ENCODE results near the gene LUC7L3. TPM values are rescaled to one million over a fixed set of nuclear protein-coding genes. Genes with fewer than 3 reads are reported as not detected.

Gene LUC7L3
- total and polyA plus RNA-seq, 2 of the 13 experiments (the other 11 are each of a cell fraction or from before 2014, with no cell fraction given): 108 to 120 TPM

- Histone ChIP-seq H3K4me1 (ENCODE audit: insufficient read depth, low read length) (peaks cover 98% of the 10 kb centered on the region), H3K9me3 (ENCODE audit: low read length) (no peaks in the 10 kb centered on the region), H3K4me2 (ENCODE audit: low read depth, low read length) (peak overlapping the region; percentile 93), H3K27me3 (ENCODE audit: control insufficient read depth in 1 of 2, insufficient read depth in 2 of 2, low read length in 2 of 2) (no peaks in the 10 kb centered on the region; a peak in 1 of 5 replicates), H3K4me3 (replicated peaks in 1 of 3; ENCODE audit: insufficient read depth in 1 of 3, low read depth in 2 of 3, low read length in 3 of 3) (peak overlapping the region; percentile 23 to 75 (median 38); a peak in 5 of 6 replicates), H3K79me2 (ENCODE audit: insufficient read depth, low read length) (peaks cover 18% of the 10 kb centered on the region), H3K9ac (ENCODE audit: insufficient read depth, low read depth, low read length) (peak overlapping the region; percentile 87), H4K20me1 (ENCODE audit: insufficient read depth, low read length) (no peaks in the 10 kb centered on the region), H3K36me3 (replicated peaks in 1 of 2; ENCODE audit: control insufficient read depth in 1 of 2, insufficient read depth in 2 of 2, low read length in 2 of 2) (no peaks in the 10 kb centered on the region), H3K27ac (ENCODE audit: extremely low read length, insufficient read depth, low read length) (peak overlapping the region; percentile 99), H2AFZ (ENCODE audit: low read length) (no peak overlapping the region)
- ChIA-PET POLR2A (interaction anchor here (0.9 to 21.3 kb wide), 24 partner anchors 9 to 260 kb away, joined by 3 to 839 read pairs (median 8); partner anchors contain the start of genes ABCC3, ANKRD40, CACNA1G and LUC7L3), CTCF (ENCODE audit: low intra/inter-chr PET ratio, low total read pairs) (interaction anchor here (1.4 kb wide), 1 partner anchor 21 kb away, joined by 3 read pairs; no protein-coding TSS in a partner anchor)
- no peak for DNase-seq (ENCODE audit: low spot score)
- FAIRE-seq: no peak
- no TSS peak for BruUV-seq (replicated peaks)
- ATAC-seq: no peak
- intact Hi-C loops (cut with micrococcal nuclease; ENCODE audit: unreplicated experiment): loop anchor here (1.0 kb wide), 1 partner anchor 9 kb away; no protein-coding TSS in a partner anchor
- WGBS (ENCODE audit: low lambda C conversion rate): 13% methylated on average over 5 of the region's 5 CpGs
- in situ Hi-C loops (cut with HindIII; ENCODE audit: extremely low pct_ligation_motif_present, low pct_unique_long_range_greater_than_20kb): no loop called here
- TF ChIP-seq ZEB1 (IDR thresholded peaks at IDR 0.05; ENCODE audit: insufficient replicate concordance, low read depth) (no peak), SMARCC2 (IDR thresholded peaks at IDR 0.05) (no peak), HHEX (CRISPR knock-in tag; IDR thresholded peaks at IDR 0.05) (no peak), KDM5B (CRISPR knock-in tag; IDR thresholded peaks at IDR 0.05; ENCODE audit: borderline replicate concordance) (no peak), ZNF510 (CRISPR knock-in tag; IDR thresholded peaks at IDR 0.05; ENCODE audit: low read depth) (no peak), MAFF (IDR thresholded peaks at IDR 0.05; ENCODE audit: low read depth, low read length) (peak; percentile 44; the same call in 1 of the 2 replicates), E2F1 (CRISPR knock-in tag; IDR thresholded peaks at IDR 0.05) (no peak), SAFB2 (CRISPR knock-in tag; IDR thresholded peaks at IDR 0.05; ENCODE audit: borderline replicate concordance, low read depth) (no peak), RARA (CRISPR knock-in tag; IDR thresholded peaks at IDR 0.05) (no peak), ZFP37 (CRISPR knock-in tag; IDR thresholded peaks at IDR 0.05; ENCODE audit: borderline replicate concordance) (no peak), IRX3 (CRISPR knock-in tag; IDR thresholded peaks at IDR 0.05; ENCODE audit: borderline replicate concordance, low read depth) (no peak), ZNF678 (CRISPR knock-in tag; IDR thresholded peaks at IDR 0.05) (no peak), MAFK (conservative IDR thresholded peaks at IDR 0.05 in 1 of 2, IDR thresholded peaks at IDR 0.05 in 1 of 2; ENCODE audit: low read length in 2 of 2) (peak; percentile 45; a peak in 2 of 4 replicates), ZNF816 (CRISPR knock-in tag; IDR thresholded peaks at IDR 0.05; ENCODE audit: borderline replicate concordance) (no peak), ZNF703 (CRISPR knock-in tag; IDR thresholded peaks at IDR 0.05; ENCODE audit: borderline replicate concordance) (no peak), ELF4 (CRISPR knock-in tag; IDR thresholded peaks at IDR 0.05; ENCODE audit: borderline replicate concordance) (0 out of 2 replicates have a peak, but pooled peaks have one; percentile 15), YEATS4 (CRISPR knock-in tag; IDR thresholded peaks at IDR 0.05; ENCODE audit: borderline replicate concordance) (no peak), MEIS1 (CRISPR knock-in tag; IDR thresholded peaks at IDR 0.05; ENCODE audit: borderline replicate concordance) (no peak)
- TF ChIP-seq, protein P1, sequence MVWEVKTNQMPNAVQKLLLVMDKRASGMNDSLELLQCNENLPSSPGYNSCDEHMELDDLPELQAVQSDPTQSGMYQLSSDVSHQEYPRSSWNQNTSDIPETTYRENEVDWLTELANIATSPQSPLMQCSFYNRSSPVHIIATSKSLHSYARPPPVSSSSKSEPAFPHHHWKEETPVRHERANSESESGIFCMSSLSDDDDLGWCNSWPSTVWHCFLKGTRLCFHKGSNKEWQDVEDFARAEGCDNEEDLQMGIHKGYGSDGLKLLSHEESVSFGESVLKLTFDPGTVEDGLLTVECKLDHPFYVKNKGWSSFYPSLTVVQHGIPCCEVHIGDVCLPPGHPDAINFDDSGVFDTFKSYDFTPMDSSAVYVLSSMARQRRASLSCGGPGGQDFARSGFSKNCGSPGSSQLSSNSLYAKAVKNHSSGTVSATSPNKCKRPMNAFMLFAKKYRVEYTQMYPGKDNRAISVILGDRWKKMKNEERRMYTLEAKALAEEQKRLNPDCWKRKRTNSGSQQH (CRISPR knock-in tag; IDR thresholded peaks at IDR 0.05; ENCODE audit: low read depth): 0 out of 2 replicates have a peak, but pooled peaks have one; percentile 27
Observed at GRCh38 chr17:50684288-50684611, 35.2 kb upstream of the LUC7L3 start.
